ENCODE data around the gene PCNT.
"Not testable (repeated sequence)": the region's sequence is repeated elsewhere in the genome, so short reads cannot be mapped to it uniquely, and the experiment has no call there.

Gene PCNT

GRCh38 chr21:46455575-46456385 is 131.8 kb downstream of the PCNT start:
- no peak for DNase-seq

DNA sequence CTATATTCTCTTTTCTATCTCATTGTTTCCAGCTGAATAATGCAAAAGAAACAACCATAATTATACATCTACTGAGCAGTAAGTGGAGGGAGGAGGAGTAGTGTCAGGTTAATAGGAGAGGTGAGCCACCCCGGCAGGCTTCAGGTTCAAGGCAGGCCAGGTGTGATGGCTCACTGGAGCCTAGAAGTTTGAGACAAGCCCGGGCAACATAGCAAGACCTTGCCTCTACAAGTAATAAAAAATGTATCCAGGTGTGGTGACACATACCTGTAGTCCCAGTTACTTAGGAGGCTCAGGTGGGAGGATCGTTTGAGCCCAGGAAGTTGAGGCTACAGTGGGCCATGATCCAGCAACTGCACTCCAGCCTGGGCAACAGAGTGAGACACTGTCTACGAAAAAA is 132.8 kb downstream of the PCNT start:
- DNase-seq: no peak

- peak; percentile 50 for DNase-seq
Measured at GRCh38 chr21:46457801-46458314, 133.9 kb downstream of the PCNT start.

GRCh38 chr21:46458315-46459023 is 134.5 kb downstream of the PCNT start, which contains the start of gene DIP2A:
Gene DIP2A (plus strand): TSS chr21:46458891. CDS start chr21:46459132, 241 bp downstream.
- peak; percentile 97 for DNase-seq

- no peak for DNase-seq
Measured at GRCh38 chr21:46459024-46459355, 135.0 kb downstream of the PCNT start.

GRCh38 chr21:46459356-46460112 is 135.6 kb downstream of the PCNT start:
- DNase-seq: peak; percentile 47

GRCh38 chr21:46461909-46462308 is 138.0 kb downstream of the PCNT start:
- no peak for DNase-seq

GRCh38 chr21:46465153-46465552 is 141.2 kb downstream of the PCNT start:
- DNase-seq: not testable (repeated sequence)

DNA sequence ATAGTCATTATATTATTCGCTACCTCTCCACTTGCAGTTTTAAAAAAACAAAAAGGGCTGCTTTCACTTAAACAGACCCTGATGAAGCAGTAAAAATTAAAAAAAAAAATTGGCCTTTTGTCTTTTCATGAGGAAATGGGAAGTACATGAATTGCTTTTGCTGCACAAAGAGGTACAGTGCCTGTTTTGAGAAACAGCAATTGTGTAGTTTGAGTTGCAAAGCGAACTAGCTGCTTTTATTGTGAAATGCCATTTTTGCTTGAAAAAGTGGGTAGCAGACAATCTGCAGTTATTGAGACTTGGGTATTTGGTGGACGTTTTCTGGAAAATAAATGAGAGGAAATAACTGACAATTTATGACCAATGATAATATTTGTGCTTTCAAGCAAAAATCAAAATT is 141.7 kb downstream of the PCNT start:
- no peak for DNase-seq

GRCh38 chr21:46468108-46468774 is 144.3 kb downstream of the PCNT start:
- no peak for DNase-seq

- no peak for DNase-seq
Measured at GRCh38 chr21:46469275-46469674, 145.3 kb downstream of the PCNT start.

GRCh38 chr21:46471514-46471913 is 147.6 kb downstream of the PCNT start:
- no peak for DNase-seq

GRCh38 chr21:46472246-46472645 is 148.3 kb downstream of the PCNT start:
- no peak for DNase-seq

DNA sequence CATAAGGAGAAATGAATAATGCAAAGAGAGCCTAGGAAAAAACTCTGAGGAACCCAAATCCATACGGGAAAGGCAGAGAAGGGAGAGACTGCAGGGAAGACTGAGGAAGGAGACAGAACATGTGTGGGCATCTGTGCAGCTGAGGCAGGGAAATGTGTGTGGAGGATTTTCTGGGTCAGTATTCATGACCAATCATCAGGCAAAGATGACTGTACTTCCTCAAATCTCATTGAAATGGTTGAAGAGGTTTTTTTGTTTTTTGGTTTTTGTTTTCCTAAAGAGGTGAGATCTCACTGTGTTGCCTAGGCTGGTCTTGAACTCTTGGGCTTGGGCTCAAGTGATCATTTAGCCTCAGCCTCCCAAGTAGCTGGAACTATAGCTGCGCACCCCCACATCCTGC is 150.4 kb downstream of the PCNT start:
- DNase-seq: no peak

- DNase-seq: no peak
Measured at GRCh38 chr21:46475296-46475695, 151.3 kb downstream of the PCNT start.

DNA sequence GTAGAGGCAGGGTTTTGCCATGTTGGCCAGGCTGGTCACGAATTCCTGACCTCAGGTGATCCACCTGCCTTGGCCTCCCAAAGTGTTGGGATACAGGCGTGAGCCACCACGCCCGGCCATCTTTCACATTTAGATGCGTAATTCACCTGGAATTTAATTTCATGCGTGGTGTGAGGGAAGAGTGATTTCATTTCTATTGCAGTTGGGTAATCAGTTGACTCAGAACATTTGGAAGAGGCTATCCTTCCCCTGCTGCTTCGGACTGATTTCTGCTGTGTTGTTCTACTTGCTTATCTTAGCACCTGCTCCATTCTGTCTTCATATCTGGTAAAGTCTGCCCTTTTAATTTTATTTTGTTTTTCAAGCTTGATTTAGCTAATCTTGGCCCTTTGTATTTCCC is 153.8 kb downstream of the PCNT start:
- no peak for DNase-seq

- DNase-seq: no peak
Measured at GRCh38 chr21:46478910-46479309, 155.0 kb downstream of the PCNT start.

GRCh38 chr21:46480466-46480865 is 156.5 kb downstream of the PCNT start:
- DNase-seq: no peak

DNA sequence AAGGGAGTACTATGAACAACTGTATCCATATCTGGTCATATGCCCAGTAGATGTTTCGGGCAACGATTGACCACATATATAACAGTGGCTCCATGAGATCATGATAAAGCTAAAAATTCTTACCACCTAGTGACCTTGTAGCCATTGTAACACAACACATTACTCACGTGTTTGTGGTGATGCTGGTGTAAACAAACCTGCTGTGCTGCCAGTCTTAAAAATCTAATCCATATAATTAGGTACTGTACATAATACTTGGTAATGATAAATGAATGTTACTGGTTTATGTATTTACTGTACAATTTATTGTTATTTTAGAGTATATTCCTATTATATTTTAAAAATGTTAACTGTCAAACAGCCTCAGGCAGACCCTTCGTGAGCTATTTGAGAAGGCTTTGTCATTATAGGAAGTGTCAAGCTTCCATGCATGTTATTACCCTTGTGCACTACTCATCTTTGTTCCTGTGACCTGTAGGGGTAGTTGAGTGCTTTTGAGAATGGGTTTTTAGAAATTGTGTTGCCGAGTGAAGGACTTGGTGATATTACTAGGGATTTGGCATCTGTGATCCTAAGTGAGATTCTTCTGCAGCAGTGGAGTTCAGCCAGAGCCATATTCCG is 158.4 kb downstream of the PCNT start:
- DNase-seq: no peak

DNA sequence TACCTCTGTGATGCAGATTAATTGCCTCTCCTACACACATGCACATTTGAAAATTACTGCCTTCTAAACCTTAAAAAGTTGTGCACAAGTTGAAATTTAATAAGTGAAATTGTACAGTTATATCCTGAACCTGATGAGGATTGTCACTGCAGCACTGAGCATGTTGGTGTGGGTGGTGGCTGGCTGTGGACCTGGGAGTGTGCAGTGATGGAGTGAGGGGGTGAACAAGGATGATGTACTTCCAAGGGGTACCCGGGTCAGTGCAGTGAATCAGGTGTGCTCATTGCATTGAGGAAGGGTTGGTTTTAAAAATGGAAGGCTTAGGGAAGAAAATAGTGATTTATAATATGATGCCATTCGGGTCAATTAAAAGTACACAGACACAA is 158.9 kb downstream of the PCNT start:
- no peak for DNase-seq

GRCh38 chr21:46483300-46484295 is 159.6 kb downstream of the PCNT start:
- DNase-seq: no peak

Measured in left hindlimb (tissue), 1 donor.